H1 (cell line): ENCODE measurements around the gene TMEM222. TPM values are rescaled to one million over a fixed set of nuclear protein-coding genes. Genes with fewer than 3 reads are reported as not detected.

Source experiments
- CTCF ChIA-PET: fragments of 300-600 bp; sonication (Branson Sonifier 250); formaldehyde crosslinking; loops from one replicate; lab custom pipeline; 2021; ENCODE audit not compliant: partially characterized antibody; lab: Charles Lee
- POLR2A ChIA-PET: fragments of 300-600 bp; sonication (Branson Sonifier 250); formaldehyde crosslinking; loops from one replicate; lab custom pipeline; 2021; ENCODE audit warnings: inconsistent platforms; ENCODE audit not compliant: partially characterized antibody; lab: Charles Lee
- DNase-seq, 2 experiments: peaks; one replicate each; pipeline versions ENCODE4 v3.0.0 to v3.0.0-alpha.2; 2010 to 2022; ENCODE audit warnings: low spot score in 2 of 2, low read depth in 1 of 2, mixed read lengths in 1 of 2
- FAIRE-seq: peaks from 2 replicates; lab custom pipeline; 2011; peaks lifted over from hg19 to GRCh38; lab: Jason Lieb, UNC
- H2AFZ ChIP-seq: 2 replicates; pipeline ENCODE4 v1.8.1; 2012; ENCODE audit warnings: low read length, inconsistent platforms
- H2AK5ac ChIP-seq: 2 replicates; pipeline ENCODE4 v1.6.1; 2013; ENCODE audit warnings: low read depth, low read length
- H2BK120ac ChIP-seq: replicated peaks from 2 replicates; pipeline ENCODE3; 2013; ENCODE audit warnings: low read depth, low read length, inconsistent platforms
- H2BK12ac ChIP-seq: 2 replicates; pipeline ENCODE4 v1.6.1; 2013; ENCODE audit warnings: low read depth, low read length
- H2BK15ac ChIP-seq: 2 replicates; pipeline ENCODE4 v1.6.1; 2013; ENCODE audit warnings: low read length
- H2BK20ac ChIP-seq: 2 replicates; pipeline ENCODE4 v1.6.1; 2013; ENCODE audit warnings: low read length
- H2BK5ac ChIP-seq: 2 replicates; pipeline ENCODE4 v1.6.1; 2013; ENCODE audit warnings: low read depth, low read length
- H3K14ac ChIP-seq: 2 replicates; pipeline ENCODE4 v1.6.1; 2013; ENCODE audit warnings: inconsistent platforms; ENCODE audit not compliant: insufficient read length
- H3K18ac ChIP-seq: 2 replicates; pipeline ENCODE4 v1.6.1; 2013; ENCODE audit warnings: low read length; ENCODE audit errors: extremely low read depth
- H3K23ac ChIP-seq: 2 replicates; pipeline ENCODE4 v1.6.1; 2013; ENCODE audit warnings: inconsistent platforms; ENCODE audit not compliant: insufficient read length
- H3K23me2 ChIP-seq: 2 replicates; pipeline ENCODE4 v1.6.1; 2013; ENCODE audit warnings: low read depth, low read length
- H3K27ac ChIP-seq: 2 replicates; pipeline ENCODE4 v1.6.1; 2011; ENCODE audit warnings: low read depth, low read length, inconsistent platforms
- H3K27me3 ChIP-seq, 4 experiments: replicated peaks in 1 of 4; 1 replicate in 1 of 4; 2 replicates in 3 of 4; pipeline versions ENCODE4 v1.6.1 to v1.8.1; 2011 to 2013; ENCODE audit warnings: low read length in 3 of 4, mild to moderate bottlenecking in 3 of 4, inconsistent platforms in 2 of 4, mixed read lengths in 2 of 4, moderate library complexity in 1 of 4; ENCODE audit not compliant: control insufficient read depth in 3 of 4, insufficient read depth in 3 of 4; ENCODE audit errors: extremely low read depth in 1 of 4
- H3K36me3 ChIP-seq, 4 experiments: 2 replicates each; pipeline versions ENCODE4 v1.6.1 to v1.8.1; 2011 to 2013; ENCODE audit warnings: mild to moderate bottlenecking in 4 of 4, low read length in 3 of 4, moderate library complexity in 2 of 4, control low read depth in 1 of 4, inconsistent platforms in 1 of 4; ENCODE audit not compliant: insufficient read depth in 4 of 4, control insufficient read depth in 2 of 4
- H3K4ac ChIP-seq: replicated peaks from 2 replicates; pipeline ENCODE3; 2013; ENCODE audit warnings: low read length, low read depth, mixed read lengths, inconsistent platforms; ENCODE audit not compliant: insufficient read length
- H3K4me1 ChIP-seq, 4 experiments: replicated peaks in 1 of 4; 1 replicate in 1 of 4; 2 replicates in 3 of 4; pipeline versions ENCODE4 v1.6.1 to v1.8.1; 2011 to 2013; ENCODE audit warnings: low read length in 3 of 4, inconsistent platforms in 2 of 4, mixed read lengths in 1 of 4; ENCODE audit not compliant: insufficient read depth in 4 of 4, control insufficient read depth in 3 of 4
- H3K4me2 ChIP-seq, 2 experiments: 2 replicates each; pipeline versions ENCODE4 v1.6.1 to v1.8.1; 2011 to 2013; ENCODE audit warnings: low read depth in 2 of 2, low read length in 2 of 2, control low read depth in 1 of 2, inconsistent platforms in 1 of 2, mild to moderate bottlenecking in 1 of 2; ENCODE audit not compliant: insufficient read depth in 1 of 2
- H3K4me3 ChIP-seq, 4 experiments: fragments of 200-600, 300-600 bp in 1 of 4; sonication (generic), shearing (Covaris generic), sonication (Bioruptor Twin) in 1 of 4; 2 replicates each; pipeline versions ENCODE4 v1.5.1 to v1.8.1; 2011 to 2016; ENCODE audit warnings: low read length in 4 of 4, low read depth in 3 of 4, control low read depth in 2 of 4, inconsistent platforms in 2 of 4, mild to moderate bottlenecking in 2 of 4, mixed read lengths in 1 of 4, moderate library complexity in 1 of 4; ENCODE audit not compliant: insufficient read depth in 2 of 4; ENCODE audit errors: extremely low read depth in 1 of 4
- H3K56ac ChIP-seq: replicated peaks from 2 replicates; pipeline ENCODE3; 2013; ENCODE audit warnings: low read depth, mild to moderate bottlenecking, mixed read lengths, low read length, inconsistent platforms; ENCODE audit not compliant: insufficient read length
- H3K79me1 ChIP-seq: 2 replicates; pipeline ENCODE4 v1.6.1; 2013; ENCODE audit warnings: low read depth, low read length, control low read depth
- H3K79me2 ChIP-seq, 2 experiments: 2 replicates each; pipeline versions ENCODE4 v1.6.1 to v1.8.1; 2012 to 2013; ENCODE audit warnings: low read length in 2 of 2, mild to moderate bottlenecking in 2 of 2, inconsistent platforms in 1 of 2; ENCODE audit not compliant: insufficient read depth in 2 of 2, control insufficient read depth in 1 of 2
- H3K9ac ChIP-seq, 4 experiments: replicated peaks in 1 of 4; 1 replicate in 1 of 4; 2 replicates in 3 of 4; pipeline versions ENCODE4 v1.6.1 to v1.8.1; 2011 to 2013; ENCODE audit warnings: low read depth in 3 of 4, low read length in 3 of 4, control low read depth in 2 of 4, mild to moderate bottlenecking in 2 of 4, moderate library complexity in 2 of 4, inconsistent platforms in 1 of 4; ENCODE audit errors: extremely low read depth in 1 of 4
- H3K9me3 ChIP-seq, 2 experiments: 2 replicates each; pipeline versions ENCODE4 v1.6.1 to v1.8.1; 2012 to 2013; ENCODE audit warnings: mild to moderate bottlenecking in 2 of 2, moderate library complexity in 2 of 2, control low read depth in 1 of 2, inconsistent platforms in 1 of 2, low read depth in 1 of 2, low read length in 1 of 2, mixed read lengths in 1 of 2; ENCODE audit not compliant: insufficient read depth in 2 of 2
- H4K20me1 ChIP-seq, 2 experiments: replicated peaks in 1 of 2; 2 replicates each; pipeline versions ENCODE3 to v1.8.1; 2011 to 2013; ENCODE audit warnings: inconsistent platforms in 2 of 2, low read length in 2 of 2, mild to moderate bottlenecking in 1 of 2; ENCODE audit not compliant: insufficient read depth in 2 of 2, control insufficient read depth in 1 of 2
- H4K5ac ChIP-seq: 2 replicates; pipeline ENCODE4 v1.6.1; 2013; ENCODE audit warnings: low read length, low read depth, mixed read lengths, inconsistent platforms; ENCODE audit not compliant: insufficient read length
- H4K8ac ChIP-seq: 2 replicates; pipeline ENCODE4 v1.8.0; 2013; ENCODE audit warnings: mild to moderate bottlenecking, moderate library complexity, low read length, inconsistent platforms; ENCODE audit not compliant: insufficient read depth; ENCODE audit errors: extremely low read depth
- H4K91ac ChIP-seq: replicated peaks from 2 replicates; pipeline ENCODE3; 2013; ENCODE audit warnings: low read length, mixed read lengths, inconsistent platforms; ENCODE audit not compliant: insufficient read length
- BCL11A ChIP-seq, 2 experiments: IDR thresholded peaks; one replicate each; pipeline ENCODE4 v1.6.1; 2011; ENCODE audit warnings: low read depth in 2 of 2, low read length in 2 of 2, mild to moderate bottlenecking in 2 of 2
- CHD1 ChIP-seq: IDR thresholded peaks from 2 replicates; pipeline ENCODE4 v1.6.1; 2012; ENCODE audit warnings: low read depth, low read length, improper control_type of control experiment
- EGR1 ChIP-seq: IDR thresholded peaks from 2 replicates; pipeline ENCODE4 v1.6.1; 2011; ENCODE audit warnings: low read depth, low read length, borderline replicate concordance
- HDAC2 ChIP-seq, 2 experiments: fragments of 300-600 bp in 1 of 2; sonication (generic) in 1 of 2; IDR thresholded peaks; 2 replicates each; pipeline ENCODE4 v1.6.1; 2011 to 2012; ENCODE audit warnings: low read depth in 2 of 2, low read length in 2 of 2, mild to moderate bottlenecking in 2 of 2, moderate library complexity in 2 of 2, borderline replicate concordance in 1 of 2, inconsistent platforms in 1 of 2
- KDM1A ChIP-seq: fragments of 200-600, 300-600 bp; sonication (generic); IDR thresholded peaks from 2 replicates; pipeline ENCODE4 v1.7.1; 2016; ENCODE audit warnings: mild to moderate bottlenecking, low read length, borderline replicate concordance
- KDM5A ChIP-seq: fragments of 200-600 bp; IDR thresholded peaks from 2 replicates; pipeline ENCODE4 v1.7.1; 2012; ENCODE audit warnings: mild to moderate bottlenecking, low read length, inconsistent platforms, mixed read lengths
- MAFK ChIP-seq: IDR thresholded peaks from 2 replicates; pipeline ENCODE4 v1.6.1; 2012; ENCODE audit warnings: low read depth, mild to moderate bottlenecking, improper control_type of control experiment, low read length
- NANOG ChIP-seq: IDR thresholded peaks from 2 replicates; pipeline ENCODE4 v1.6.1; 2011; ENCODE audit warnings: low read length, low read depth, mild to moderate bottlenecking, inconsistent platforms; ENCODE audit not compliant: insufficient read depth, poor library complexity, severe bottlenecking
- RAD21 ChIP-seq, 2 experiments: IDR thresholded peaks in 1 of 2; conservative IDR thresholded peaks in 1 of 2; 2 replicates each; pipeline ENCODE4 v1.6.1; 2011; ENCODE audit warnings: low read depth in 2 of 2, low read length in 2 of 2, improper control_type of control experiment in 1 of 2, inconsistent platforms in 1 of 2, mild to moderate bottlenecking in 1 of 2, moderate library complexity in 1 of 2
- SP4 ChIP-seq: IDR thresholded peaks from 2 replicates; pipeline ENCODE4 v1.6.1; 2012; ENCODE audit warnings: low read length, inconsistent platforms
- TCF12 ChIP-seq: IDR thresholded peaks from 2 replicates; pipeline ENCODE4 v1.6.1; 2011; ENCODE audit warnings: low read depth, mild to moderate bottlenecking, low read length
- WGBS, 2 experiments: shearing (Covaris generic) in 1 of 2; methylation state at CpG; one replicate each; pipeline versions ENCODE4 v1.1.6 to v1.1.7; 2013 to 2015; ENCODE audit warnings: low lambda C conversion rate in 2 of 2, mixed read lengths in 2 of 2, inconsistent platforms in 1 of 2, low coverage in 1 of 2, missing lambda C conversion rate in 1 of 2; ENCODE audit not compliant: insufficient replicate concordance in 2 of 2, insufficient coverage in 1 of 2, insufficient read length in 1 of 2; ENCODE audit errors: extremely low coverage in 1 of 2, missing lambda C conversion rate in 1 of 2; 5-methylcytosine and 5-hydroxymethylcytosine counted together
- polyA plus RNA-seq, 7 experiments: library from polyadenylated mRNA; depleted of rRNA in 3 of 7; stranded (reverse) in 5 of 7; unstranded in 2 of 7; fragments of >200 nt in 5 of 7; fragments of 200-250 nt in 2 of 7; gene quantifications; 1 replicate in 5 of 7; 2 replicates in 1 of 7; 4 replicates in 1 of 7; pipeline versions ENCODE4 v1.2.1 to v1.2.3, GENCODE V29; 2011 to 2013; ENCODE audit warnings: missing spikeins in 2 of 7, mixed read lengths in 2 of 7
- total RNA-seq: library from RNA; stranded (reverse); fragmentation: NEBNext Ultra II Directional; extraction: Animal tissue kit (Norgen Biotek cat#: 25700); gene quantifications from 2 replicates; pipeline ENCODE4 v1.2.1, GENCODE V29; 2021
- TF ChIP-seq, protein P1 (sequence below): IDR thresholded peaks from 2 replicates; pipeline ENCODE4 v1.6.1; 2012; ENCODE audit warnings: low read length, inconsistent platforms

The TMEM222 gene
- total and polyA plus RNA-seq, 2 of the 8 experiments (the other 6 are each of a cell fraction or from before 2014, with no cell fraction given): 27.0 to 51.8 TPM

DNA sequence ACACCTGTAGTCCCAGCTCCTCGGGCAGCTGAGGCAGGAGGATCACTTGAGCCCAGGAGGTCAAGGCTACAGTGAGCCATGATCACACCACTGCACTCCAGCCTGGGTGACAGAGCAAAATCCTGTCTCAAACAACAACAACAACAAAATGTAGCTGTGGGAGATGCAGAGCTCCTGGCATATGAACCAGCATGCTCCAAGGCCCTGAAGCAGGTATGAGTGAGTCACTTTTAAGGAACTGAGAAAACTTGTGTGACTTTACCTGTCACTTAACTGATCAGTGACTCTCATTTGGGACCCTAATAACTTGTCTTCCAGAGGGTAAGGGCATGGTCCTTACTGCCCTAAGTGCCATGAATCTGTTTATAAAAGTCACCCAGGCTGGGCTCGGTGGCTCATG lies 19.4 kb upstream of the TMEM222 start:
- Histone ChIP-seq H2BK12ac (no peak overlapping the region), H3K4ac (no peak overlapping the region), H2BK20ac (no peak overlapping the region), H3K79me1 (no peaks in the 10 kb centered on the region), H3K18ac (no peak overlapping the region), H3K27ac (no peak overlapping the region), H2BK5ac (no peak overlapping the region), H3K4me3 (no peak overlapping the region), H2BK120ac (no peak overlapping the region), H2BK15ac (no peak overlapping the region), H3K36me3 (no peaks in the 10 kb centered on the region), H3K4me1 (peaks cover 5 to 33% (median 21%) of the 10 kb centered on the region in 4 experiments), H4K20me1 (no peaks in the 10 kb centered on the region), H4K91ac (no peak overlapping the region), H3K27me3 (no peaks in the 10 kb centered on the region), H3K79me2 (no peaks in the 10 kb centered on the region), H3K14ac (no peak overlapping the region), H3K9ac (no peak overlapping the region), H2AK5ac (no peak overlapping the region), H3K23ac (no peak overlapping the region), H2AFZ (no peak overlapping the region), H3K4me2 (no peak overlapping the region), H3K23me2 (0 out of 2 replicates have a peak, but pooled peaks cover 3% of the 10 kb centered on the region), H3K56ac (no peak overlapping the region), H4K8ac (no peak overlapping the region), H3K9me3 (no peaks in the 10 kb centered on the region), H4K5ac (no peak overlapping the region)
- no peak for FAIRE-seq
- 94% methylated on average over 2 of the region's 2 CpGs; no CpG with 5 or more reads in 1 of the 2 experiments for WGBS, 2 experiments
- POLR2A ChIA-PET: interaction anchor here (1.0 to 2.5 kb wide), 3 partner anchors 48 to 506 kb away, joined by 3 to 10 read pairs (median 3); no protein-coding TSS in a partner anchor
- CTCF ChIA-PET: interaction anchor here (0.6 to 17.9 kb wide), 21 partner anchors 10 to 305 kb away, joined by 3 to 321 read pairs (median 52); partner anchors contain the start of genes AHDC1, CD164L2, GPR3 and MAP3K6
- no peak for DNase-seq
- TF ChIP-seq CHD1 (no peak), KDM1A (no peak), RAD21 (IDR thresholded peaks at IDR 0.05 in 1 of 2, conservative IDR thresholded peaks at IDR 0.05 in 1 of 2; ENCODE audit: low read depth in 2 of 2, low read length in 2 of 2) (no peak), MAFK (no peak), SP4 (no peak), TCF12 (no peak), BCL11A (IDR thresholded peaks at IDR 0.05; ENCODE audit: low read depth in 2 of 2, low read length in 2 of 2) (no peak), KDM5A (no peak), EGR1 (no peak), NANOG (no peak), HDAC2 (IDR thresholded peaks at IDR 0.05; ENCODE audit: borderline replicate concordance in 1 of 2, low read depth in 2 of 2, low read length in 2 of 2) (no peak)
- TF ChIP-seq, protein P1, sequence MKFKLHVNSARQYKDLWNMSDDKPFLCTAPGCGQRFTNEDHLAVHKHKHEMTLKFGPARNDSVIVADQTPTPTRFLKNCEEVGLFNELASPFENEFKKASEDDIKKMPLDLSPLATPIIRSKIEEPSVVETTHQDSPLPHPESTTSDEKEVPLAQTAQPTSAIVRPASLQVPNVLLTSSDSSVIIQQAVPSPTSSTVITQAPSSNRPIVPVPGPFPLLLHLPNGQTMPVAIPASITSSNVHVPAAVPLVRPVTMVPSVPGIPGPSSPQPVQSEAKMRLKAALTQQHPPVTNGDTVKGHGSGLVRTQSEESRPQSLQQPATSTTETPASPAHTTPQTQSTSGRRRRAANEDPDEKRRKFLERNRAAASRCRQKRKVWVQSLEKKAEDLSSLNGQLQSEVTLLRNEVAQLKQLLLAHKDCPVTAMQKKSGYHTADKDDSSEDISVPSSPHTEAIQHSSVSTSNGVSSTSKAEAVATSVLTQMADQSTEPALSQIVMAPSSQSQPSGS: no peak
